K562 (cell line): ENCODE data around the gene PLCD1. TPM values are rescaled to one million over a fixed set of nuclear protein-coding genes. Genes with fewer than 3 reads are reported as not detected.
A peak's percentile ranks its signal among the peaks of the same experiment; 100 is the strongest.

Source experiments
- CBX2 ChIP-seq: fragments of 200-600 bp; sonication (generic); IDR thresholded peaks from one replicate; pipeline ENCODE4 v1.6.1; 2012; ENCODE audit warnings: mild to moderate bottlenecking, low read length, inconsistent platforms; ENCODE audit not compliant: insufficient read depth, poor library complexity, severe bottlenecking
- CTBP1 ChIP-seq: fragments of 450-650 bp; IDR thresholded peaks from 2 replicates; pipeline ENCODE4 v1.6.1; 2016; ENCODE audit warnings: borderline replicate concordance
- FOXA3 ChIP-seq, 2 experiments: fragments of 450-650 bp in 1 of 2; sonication (generic) in 1 of 2; formaldehyde crosslinking; IDR thresholded peaks in 1 of 2; conservative IDR thresholded peaks in 1 of 2; 2 replicates each; pipeline versions ENCODE4 v1.4.0 to v1.8.0; 2020 to 2022; ENCODE audit warnings: mild to moderate bottlenecking in 2 of 2, missing genetic modification reagents in 1 of 2
- FOXK1 ChIP-seq: sonication (generic); formaldehyde crosslinking; IDR thresholded peaks from 2 replicates; pipeline ENCODE4 v1.8.0; 2022; ENCODE audit warnings: missing genetic modification reagents, mild to moderate bottlenecking, borderline replicate concordance
- GTF2E2 ChIP-seq: fragments of 200-800 bp; sonication (Bioruptor generic); IDR thresholded peaks from 2 replicates; pipeline ENCODE4 v1.6.1; 2016; ENCODE audit warnings: missing genetic modification characterization, missing compliant biosample characterization
- HCFC1 ChIP-seq: IDR thresholded peaks from 2 replicates; pipeline ENCODE4 v1.6.1; 2012; ENCODE audit warnings: low read depth, low read length, improper control_type of control experiment
- JUN ChIP-seq, 2 experiments: sonication (generic) in 1 of 2; formaldehyde crosslinking in 1 of 2; IDR thresholded peaks; 2 replicates each; pipeline versions ENCODE4 v1.6.1 to v1.8.0; 2012 to 2022; ENCODE audit warnings: borderline replicate concordance in 2 of 2, mild to moderate bottlenecking in 2 of 2, improper control_type of control experiment in 1 of 2, low read depth in 1 of 2, low read length in 1 of 2, missing genetic modification reagents in 1 of 2
- MAFK ChIP-seq: IDR thresholded peaks from 2 replicates; pipeline ENCODE4 v1.6.1; 2011; ENCODE audit warnings: low read length, improper control_type of control experiment
- MYC ChIP-seq, 2 experiments: fragments of 250-450 bp in 1 of 2; sonication (Bioruptor Pico) in 1 of 2; IDR thresholded peaks; 2 replicates each; pipeline versions ENCODE4 v1.5.1 to v1.6.1; 2012 to 2021; ENCODE audit warnings: low read depth in 2 of 2, borderline replicate concordance in 1 of 2, improper control_type of control experiment in 1 of 2, low read length in 1 of 2, mild to moderate bottlenecking in 1 of 2, moderate library complexity in 1 of 2
- STAG1 ChIP-seq: sonication (generic); formaldehyde crosslinking; IDR thresholded peaks from 2 replicates; pipeline ENCODE4 v1.5.0; 2020; ENCODE audit warnings: missing genetic modification reagents, borderline replicate concordance
- TEAD1 ChIP-seq, 2 experiments: fragments of 450-650 bp in 1 of 2; sonication (generic) in 1 of 2; formaldehyde crosslinking; IDR thresholded peaks; 2 replicates each; pipeline versions ENCODE4 v1.4.0 to v1.8.0; 2020 to 2022; ENCODE audit warnings: mild to moderate bottlenecking in 2 of 2, missing genetic modification reagents in 1 of 2
- USF1 ChIP-seq: sonication (generic); formaldehyde crosslinking; IDR thresholded peaks from 2 replicates; pipeline ENCODE4 v1.9.0; 2022; ENCODE audit warnings: mild to moderate bottlenecking, missing genetic modification reagents
- ZFP30 ChIP-seq: fragments of 250-450 bp; sonication (Bioruptor Pico); IDR thresholded peaks from 2 replicates; pipeline ENCODE4 v1.8.0; 2022; ENCODE audit warnings: moderate library complexity, mild to moderate bottlenecking, inconsistent platforms, borderline replicate concordance
- ZNF23 ChIP-seq: fragments of 250-450 bp; sonication (Bioruptor Pico); IDR thresholded peaks from 2 replicates; pipeline ENCODE4 v1.4.0; 2020; ENCODE audit warnings: mild to moderate bottlenecking
- polyA plus RNA-seq, 8 experiments: library from polyadenylated mRNA; depleted of rRNA in 4 of 8; stranded (reverse) in 5 of 8; unstranded in 3 of 8; fragments of >200 nt; fragmentation: Nextera tagmentation in 2 of 8; fragmentation: Illumina TruSeq in 1 of 8; extraction: Ambion mirVana in 2 of 8; extraction: Trizol in 1 of 8; gene quantifications; 2 replicates each; pipeline versions ENCODE4 v1.2.1 to v1.2.3, GENCODE V29; 2011 to 2014; ENCODE audit warnings: inconsistent platforms in 1 of 8, missing spikeins in 1 of 8
- total RNA-seq, 7 experiments: library from RNA; depleted of rRNA in 6 of 7; stranded (reverse); fragments of >200 nt in 6 of 7; fragmentation: Illumina TruSeq in 2 of 7; extraction: Trizol in 2 of 7; gene quantifications; 2 replicates each; pipeline versions ENCODE4 v1.2.1 to v1.2.3, GENCODE V29; 2011 to 2021; ENCODE audit warnings: low replicate concordance in 1 of 7
- TF ChIP-seq, protein P1 (sequence below), 2 experiments: IDR thresholded peaks in 1 of 2; conservative IDR thresholded peaks in 1 of 2; 2 replicates each; pipeline ENCODE4 v1.6.1; 2016; ENCODE audit warnings: low read depth in 2 of 2, mild to moderate bottlenecking in 1 of 2, missing compliant biosample characterization in 1 of 2, missing genetic modification characterization in 1 of 2, moderate library complexity in 1 of 2
- TF ChIP-seq, protein P2 (sequence below): sonication (generic); formaldehyde crosslinking; IDR thresholded peaks from 2 replicates; pipeline ENCODE4 v1.8.1; 2023; ENCODE audit warnings: mild to moderate bottlenecking, missing genetic modification reagents
- TF ChIP-seq, protein P3 (sequence below), 2 experiments: fragments of 450-650 bp in 1 of 2; sonication (generic) in 1 of 2; formaldehyde crosslinking in 1 of 2; IDR thresholded peaks in 1 of 2; conservative IDR thresholded peaks in 1 of 2; 2 replicates each; pipeline versions ENCODE4 v1.6.1 to v1.8.1; 2016 to 2023; ENCODE audit warnings: mild to moderate bottlenecking in 2 of 2, moderate library complexity in 2 of 2, inconsistent platforms in 1 of 2, missing genetic modification reagents in 1 of 2

The PLCD1 gene
- total and polyA plus RNA-seq, 9 of the 15 experiments (the other 6 are each of a cell fraction or from before 2014, with no cell fraction given) = 5.4 to 209 (median 116) TPM

DNA sequence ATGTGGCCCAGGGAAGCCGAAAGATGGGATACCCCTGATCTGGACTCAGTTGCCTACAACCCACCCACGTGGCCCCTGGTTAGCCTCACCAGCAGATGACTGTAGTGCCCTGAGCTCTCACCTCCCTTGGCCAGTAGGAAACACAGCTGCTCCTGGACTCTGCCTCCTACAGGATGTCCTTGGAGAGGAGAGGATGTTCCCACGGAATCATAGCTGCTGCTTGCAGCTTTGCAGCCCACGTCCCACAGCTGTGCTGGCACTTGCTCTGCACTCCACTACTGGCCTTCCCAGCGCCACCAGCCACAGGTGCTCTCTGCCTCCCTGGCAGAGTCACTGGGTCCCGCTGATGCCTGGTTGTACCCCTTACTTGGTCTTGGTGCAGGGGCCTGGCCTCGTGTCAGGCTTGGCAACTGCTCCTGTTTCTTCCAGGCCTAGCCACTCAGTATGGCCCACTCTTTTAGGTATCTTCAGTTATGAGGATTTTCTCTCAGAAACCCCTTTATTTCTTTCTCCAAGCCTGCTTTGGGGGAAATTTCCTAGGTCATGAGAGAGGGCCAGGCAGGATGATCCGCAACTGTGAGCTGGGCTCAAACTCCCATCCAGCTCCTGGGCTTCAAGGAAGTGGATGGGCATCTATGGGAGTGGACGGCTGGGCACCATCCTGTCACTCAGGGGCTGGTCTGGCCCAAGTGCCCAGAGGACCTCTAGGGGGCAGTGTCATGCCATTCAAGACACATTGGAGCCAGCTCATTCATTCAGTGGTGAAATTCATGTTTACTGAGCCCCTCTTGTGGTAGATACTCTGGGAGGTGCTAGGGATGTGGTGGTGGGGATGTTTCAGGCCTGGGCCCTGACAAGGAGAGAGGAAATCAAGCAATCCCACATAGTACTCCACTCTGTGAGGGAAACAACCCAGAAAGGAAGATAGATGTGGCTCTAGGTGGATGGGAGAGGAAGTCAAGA, 55.0 kb downstream of the PLCD1 start (continued):
- TF ChIP-seq, protein P1, sequence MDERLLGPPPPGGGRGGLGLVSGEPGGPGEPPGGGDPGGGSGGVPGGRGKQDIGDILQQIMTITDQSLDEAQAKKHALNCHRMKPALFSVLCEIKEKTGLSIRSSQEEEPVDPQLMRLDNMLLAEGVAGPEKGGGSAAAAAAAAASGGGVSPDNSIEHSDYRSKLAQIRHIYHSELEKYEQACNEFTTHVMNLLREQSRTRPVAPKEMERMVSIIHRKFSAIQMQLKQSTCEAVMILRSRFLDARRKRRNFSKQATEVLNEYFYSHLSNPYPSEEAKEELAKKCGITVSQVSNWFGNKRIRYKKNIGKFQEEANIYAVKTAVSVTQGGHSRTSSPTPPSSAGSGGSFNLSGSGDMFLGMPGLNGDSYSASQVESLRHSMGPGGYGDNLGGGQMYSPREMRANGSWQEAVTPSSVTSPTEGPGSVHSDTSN (CRISPR knock-in tag; IDR thresholded peaks at IDR 0.05; ENCODE audit: low read depth) = peak; percentile 42; the same call in 1 of the 2 replicates
- TF ChIP-seq, protein P1 (tag; conservative IDR thresholded peaks at IDR 0.05; ENCODE audit: low read depth) = peak; percentile 74
- TF ChIP-seq ZFP30 (no peak), CBX2 (no peak), JUN (IDR thresholded peaks at IDR 0.05; ENCODE audit: borderline replicate concordance, low read depth, low read length) (0 out of 2 replicates have a peak, but pooled peaks have one; percentile 37), JUN (CRISPR knock-in tag; IDR thresholded peaks at IDR 0.05; ENCODE audit: borderline replicate concordance) (no peak), ZNF23 (CRISPR knock-in tag) (no peak), GTF2E2 (tag) (no peak), HCFC1 (peak; percentile 28; the same call in 1 of the 2 replicates), USF1 (CRISPR knock-in tag) (0 out of 2 replicates have a peak, but pooled peaks have one; percentile 10), STAG1 (CRISPR knock-in tag) (peak; percentile 47; the same call in 1 of the 2 replicates), TEAD1 (CRISPR knock-in tag; IDR thresholded peaks at IDR 0.05) (no peak), MAFK (0 out of 2 replicates have a peak, but pooled peaks have one; percentile 12), CTBP1 (peak; percentile 45; the same call in 1 of the 2 replicates), MYC (IDR thresholded peaks at IDR 0.05; ENCODE audit: low read depth, low read length) (peak; percentile 47; the same call in 1 of the 2 replicates), MYC (CRISPR knock-in tag; IDR thresholded peaks at IDR 0.05; ENCODE audit: borderline replicate concordance, low read depth) (no peak), FOXA3 (CRISPR knock-in tag; conservative IDR thresholded peaks at IDR 0.05 in 1 of 2, IDR thresholded peaks at IDR 0.05 in 1 of 2) (peak; percentile 66 to 75; a peak in 3 of 4 replicates), FOXK1 (0 out of 2 replicates have a peak, but pooled peaks have one; percentile 70)
- TF ChIP-seq, protein P2, sequence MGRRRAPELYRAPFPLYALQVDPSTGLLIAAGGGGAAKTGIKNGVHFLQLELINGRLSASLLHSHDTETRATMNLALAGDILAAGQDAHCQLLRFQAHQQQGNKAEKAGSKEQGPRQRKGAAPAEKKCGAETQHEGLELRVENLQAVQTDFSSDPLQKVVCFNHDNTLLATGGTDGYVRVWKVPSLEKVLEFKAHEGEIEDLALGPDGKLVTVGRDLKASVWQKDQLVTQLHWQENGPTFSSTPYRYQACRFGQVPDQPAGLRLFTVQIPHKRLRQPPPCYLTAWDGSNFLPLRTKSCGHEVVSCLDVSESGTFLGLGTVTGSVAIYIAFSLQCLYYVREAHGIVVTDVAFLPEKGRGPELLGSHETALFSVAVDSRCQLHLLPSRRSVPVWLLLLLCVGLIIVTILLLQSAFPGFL (CRISPR knock-in tag) = peak; percentile 81; the same call in 1 of the 2 replicates
- TF ChIP-seq, protein P3, sequence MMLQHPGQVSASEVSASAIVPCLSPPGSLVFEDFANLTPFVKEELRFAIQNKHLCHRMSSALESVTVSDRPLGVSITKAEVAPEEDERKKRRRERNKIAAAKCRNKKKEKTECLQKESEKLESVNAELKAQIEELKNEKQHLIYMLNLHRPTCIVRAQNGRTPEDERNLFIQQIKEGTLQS (IDR thresholded peaks at IDR 0.05) = no peak
- TF ChIP-seq, protein P3 (CRISPR knock-in tag; conservative IDR thresholded peaks at IDR 0.05) = 0 out of 2 replicates have a peak, but pooled peaks have one; percentile 49
